NCI-H2227 (cell line): ENCODE data around the gene SMARCA2.

ENCODE experiments used
- DNase-seq: peaks from one replicate; lab custom pipeline; 2025; ENCODE audit not compliant: unreplicated experiment; lab: John Stamatoyannopoulos, UW

SMARCA2 gene

DNA sequence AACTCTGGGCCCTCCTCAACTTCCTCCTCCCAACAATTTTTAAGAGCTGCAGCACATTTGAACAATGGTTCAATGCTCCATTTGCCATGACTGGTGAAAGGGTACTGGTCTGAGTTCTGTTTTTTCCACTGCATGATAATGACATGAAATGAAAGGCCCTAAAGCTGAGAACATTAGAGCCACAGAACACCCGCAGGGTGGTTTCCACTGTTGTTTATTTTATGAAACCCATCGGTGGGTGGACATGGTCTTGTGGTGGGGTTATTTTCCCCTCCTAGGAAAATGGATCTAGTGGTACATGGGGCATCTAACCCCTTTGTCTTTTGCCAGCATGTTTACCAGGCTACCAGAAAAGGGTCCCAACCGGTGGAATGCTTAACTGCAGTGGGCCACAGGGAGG, 71.8 kb downstream of the SMARCA2 start:
- no peak for DNase-seq

DNA sequence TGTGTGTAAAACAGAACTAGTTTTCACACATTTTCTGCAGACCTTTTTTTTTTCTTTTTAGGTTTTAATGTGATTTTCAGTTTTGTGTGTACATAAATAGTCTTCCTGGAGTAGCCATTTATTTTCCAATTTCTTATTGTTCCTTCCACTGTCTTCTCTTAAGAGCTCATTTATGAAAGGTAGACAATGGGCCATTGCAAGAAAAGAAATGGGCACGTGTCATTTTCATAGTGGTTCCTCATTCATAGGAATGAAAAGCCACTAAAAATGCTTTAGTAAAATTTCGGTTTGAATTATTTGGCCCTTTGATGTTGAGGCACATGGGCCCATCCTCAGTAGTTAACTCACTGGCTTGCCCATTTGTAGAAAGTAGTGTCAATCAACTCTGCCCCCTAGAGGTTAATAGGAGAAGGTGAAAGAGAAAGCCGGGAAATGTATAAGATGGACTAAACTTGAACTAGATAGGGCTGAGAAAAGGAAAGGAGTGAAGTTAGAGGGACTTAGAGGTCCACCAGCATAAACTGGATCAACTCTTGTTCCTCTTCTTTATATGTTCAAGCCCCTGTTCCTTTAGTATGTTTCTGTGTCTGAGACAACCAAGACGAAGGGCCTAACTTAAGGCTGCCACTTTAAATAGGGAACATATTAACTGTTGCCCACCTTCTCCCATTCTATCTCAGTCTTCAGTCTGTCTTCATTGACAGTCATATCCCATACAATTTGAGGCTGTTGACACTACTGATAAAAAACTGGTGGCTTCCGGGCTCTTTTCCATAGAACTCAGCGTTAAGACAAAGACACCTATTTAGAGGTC, 72.6 kb downstream of the SMARCA2 start:
- peak; percentile 45 for DNase-seq

DNA sequence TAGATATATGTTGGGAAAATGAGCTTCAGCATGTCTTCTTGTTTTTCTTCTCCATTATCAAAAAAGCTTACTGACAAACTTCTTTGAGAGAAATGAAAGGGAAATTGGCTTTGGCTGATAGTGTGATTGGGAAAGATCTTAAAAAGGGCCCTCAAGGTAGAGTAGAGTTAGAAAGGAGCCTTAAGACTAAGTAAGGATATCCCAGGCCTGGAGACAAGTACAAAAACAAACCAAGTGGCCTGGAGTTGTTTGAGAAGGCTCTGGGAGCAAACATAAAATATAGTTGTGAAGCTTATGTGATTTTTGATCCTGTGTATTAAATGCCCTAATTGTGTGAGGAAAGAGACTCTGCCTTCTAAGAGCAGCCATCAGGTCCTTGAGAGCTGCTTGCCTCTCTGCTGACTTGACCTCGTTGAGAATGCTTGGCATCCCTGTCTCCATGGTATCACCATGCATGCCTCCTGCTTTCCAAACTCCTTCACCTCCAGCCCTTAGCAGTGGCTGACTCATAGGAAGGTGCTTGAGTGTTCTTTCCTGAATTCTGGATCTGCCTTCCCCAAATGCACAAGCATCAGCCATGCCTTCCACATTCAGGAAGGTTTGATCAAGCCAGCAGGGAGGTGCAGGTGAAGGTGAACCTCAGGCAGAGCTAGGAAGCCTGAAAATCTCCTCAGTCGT, 78.9 kb downstream of the SMARCA2 start:
- no peak for DNase-seq

DNA sequence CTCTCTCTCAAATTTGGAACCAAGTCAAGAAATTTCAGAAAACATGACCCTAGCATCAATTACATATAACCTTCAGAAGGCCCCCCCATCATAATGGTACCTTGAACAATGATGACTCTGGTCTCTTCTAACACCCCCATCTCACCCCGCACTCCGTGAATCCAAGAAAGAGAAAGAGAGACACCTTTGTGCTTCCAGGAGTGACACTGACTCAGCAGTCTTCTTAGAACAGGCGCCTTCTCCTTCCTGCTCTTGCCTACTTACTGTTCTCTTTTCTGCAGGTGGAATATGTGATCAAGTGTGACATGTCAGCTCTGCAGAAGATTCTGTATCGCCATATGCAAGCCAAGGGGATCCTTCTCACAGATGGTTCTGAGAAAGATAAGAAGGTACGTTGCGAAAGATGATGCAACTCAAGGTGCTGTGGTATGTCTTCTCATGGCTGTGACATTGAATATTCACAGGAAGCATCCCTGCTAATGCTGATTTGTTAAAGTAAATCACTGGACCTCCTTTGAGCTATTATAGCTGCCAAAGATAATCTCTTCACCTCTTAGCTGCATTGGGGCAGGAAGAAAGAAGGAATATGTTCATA, 81.3 kb downstream of the SMARCA2 start:
- DNase-seq: no peak

DNA sequence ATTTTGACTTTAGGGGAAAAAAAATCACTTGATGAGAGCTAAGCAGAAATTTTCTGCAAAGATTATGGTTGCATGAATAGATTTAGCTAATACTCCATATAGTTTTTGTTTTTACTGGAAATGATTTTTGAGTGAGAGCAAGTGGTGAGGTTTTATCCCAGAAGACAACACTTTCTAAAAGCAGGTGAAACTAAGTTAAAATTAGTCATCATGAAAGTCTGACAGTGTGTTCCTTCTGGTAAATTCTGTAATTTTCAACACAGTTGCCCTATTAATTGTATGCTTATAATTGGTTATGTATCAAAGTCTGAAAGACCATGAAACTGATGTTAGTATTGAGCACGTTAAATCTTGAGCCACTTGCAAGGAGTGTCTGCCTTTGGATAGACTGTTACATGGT, 91.5 kb downstream of the SMARCA2 start:
- DNase-seq: no peak

DNA sequence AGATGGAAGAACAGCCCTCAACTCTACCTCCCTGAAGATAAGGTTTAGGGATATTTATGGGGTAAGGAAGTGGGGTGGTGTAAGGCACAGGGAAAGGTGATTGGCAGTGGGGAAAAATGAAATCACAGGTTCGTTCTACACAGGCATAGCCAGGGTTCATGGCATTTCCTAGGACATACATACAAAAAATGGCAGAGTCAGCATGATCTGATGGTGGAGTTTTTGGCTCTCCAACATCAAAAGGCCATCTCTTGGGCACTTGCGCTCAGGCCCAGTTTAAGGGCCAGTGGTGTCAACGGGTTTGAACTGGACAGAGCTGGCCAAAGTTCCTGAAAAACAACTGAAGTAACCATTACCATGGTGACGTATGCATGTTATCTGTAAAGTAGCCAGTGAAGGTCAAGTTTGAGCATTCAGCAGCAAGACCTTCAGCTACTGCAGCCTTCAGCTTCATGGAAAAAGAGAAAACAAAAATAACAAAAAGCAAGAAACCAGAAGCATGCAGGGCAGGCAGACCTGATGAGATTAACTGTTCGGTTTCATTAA, 92.8 kb downstream of the SMARCA2 start:
- no peak for DNase-seq

DNA sequence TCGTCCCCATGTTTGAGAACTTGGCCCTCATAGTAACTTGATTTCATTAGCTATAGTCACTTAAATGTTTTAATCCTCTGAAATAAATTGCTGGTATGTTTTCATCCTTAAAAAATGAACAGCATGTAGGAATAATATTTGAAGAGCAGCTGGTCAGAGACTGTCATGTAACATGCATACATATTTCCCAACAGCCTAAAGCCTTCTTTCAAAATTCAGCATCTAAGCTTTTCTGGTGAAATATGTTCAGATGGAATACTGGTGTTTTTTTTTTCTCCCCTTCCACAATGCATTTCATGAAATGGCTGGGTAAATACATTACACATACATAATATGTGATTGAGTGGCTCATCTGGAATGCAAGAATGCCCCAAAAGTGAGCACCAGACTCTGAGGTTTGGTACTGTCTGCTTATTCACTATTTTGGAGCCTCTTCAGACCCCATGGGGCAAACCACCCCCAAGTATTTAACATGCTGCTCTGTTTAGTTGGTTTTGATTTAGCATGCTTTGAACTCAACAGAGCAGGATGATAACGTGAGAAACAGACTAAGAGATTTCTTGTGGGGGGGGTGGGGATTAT, 94.0 kb downstream of the SMARCA2 start:
- no peak for DNase-seq

DNA sequence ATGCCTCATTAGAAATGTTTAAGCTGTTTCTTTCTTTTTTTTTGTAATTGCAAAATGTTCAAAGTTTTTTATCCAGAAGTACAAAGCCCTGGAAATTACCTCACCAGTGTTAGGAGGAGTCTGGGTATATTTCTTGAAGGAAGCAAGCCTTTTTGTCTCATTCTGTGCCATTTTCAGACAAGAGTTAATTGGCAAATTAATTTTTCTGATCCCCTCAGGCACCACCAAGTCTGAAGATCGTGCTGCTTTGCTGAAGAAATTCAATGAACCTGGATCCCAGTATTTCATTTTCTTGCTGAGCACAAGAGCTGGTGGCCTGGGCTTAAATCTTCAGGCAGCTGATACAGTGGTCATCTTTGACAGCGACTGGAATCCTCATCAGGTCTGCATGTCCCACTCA, 94.9 kb downstream of the SMARCA2 start:
- DNase-seq: no peak

DNA sequence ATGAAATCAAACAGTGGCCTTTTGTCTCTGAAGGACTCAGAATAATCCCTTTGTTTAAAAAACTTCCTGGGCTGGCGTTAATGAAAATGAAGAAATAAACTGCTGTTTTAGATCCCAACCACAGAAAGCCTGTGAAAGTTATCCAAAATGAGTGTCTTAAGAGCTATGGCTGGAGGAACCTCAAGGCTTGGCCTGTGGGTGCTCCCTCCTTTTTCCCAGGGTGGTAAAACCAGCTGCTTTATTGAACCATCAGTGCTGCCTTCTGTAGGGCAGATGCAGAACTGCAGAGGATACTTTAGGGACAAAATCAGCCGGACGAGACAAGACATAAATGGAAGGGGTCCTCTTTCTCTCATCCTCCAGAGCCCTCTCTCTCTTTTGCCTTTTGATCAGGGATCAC, 100.9 kb downstream of the SMARCA2 start:
- no peak for DNase-seq

DNA sequence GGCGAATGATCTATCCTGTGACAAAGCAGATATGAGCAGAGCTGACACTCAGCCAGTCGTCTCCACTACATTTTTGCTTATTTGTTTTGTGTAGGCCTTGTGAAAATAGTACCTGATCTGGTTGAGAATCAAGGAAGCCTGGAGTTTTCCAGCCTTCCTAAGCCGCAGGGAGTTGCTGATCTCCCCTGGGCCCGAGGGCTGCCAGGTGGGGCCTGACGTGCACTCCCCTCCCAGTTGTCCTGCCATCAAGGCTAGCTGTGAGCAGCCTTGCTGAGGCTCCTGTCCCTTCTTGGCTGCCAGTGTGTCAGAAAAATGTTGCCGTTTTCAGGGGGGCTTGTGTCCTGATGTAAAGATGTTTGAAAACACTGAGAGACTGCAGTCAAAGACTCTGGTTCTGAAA, 102.4 kb downstream of the SMARCA2 start:
- no peak for DNase-seq

DNA sequence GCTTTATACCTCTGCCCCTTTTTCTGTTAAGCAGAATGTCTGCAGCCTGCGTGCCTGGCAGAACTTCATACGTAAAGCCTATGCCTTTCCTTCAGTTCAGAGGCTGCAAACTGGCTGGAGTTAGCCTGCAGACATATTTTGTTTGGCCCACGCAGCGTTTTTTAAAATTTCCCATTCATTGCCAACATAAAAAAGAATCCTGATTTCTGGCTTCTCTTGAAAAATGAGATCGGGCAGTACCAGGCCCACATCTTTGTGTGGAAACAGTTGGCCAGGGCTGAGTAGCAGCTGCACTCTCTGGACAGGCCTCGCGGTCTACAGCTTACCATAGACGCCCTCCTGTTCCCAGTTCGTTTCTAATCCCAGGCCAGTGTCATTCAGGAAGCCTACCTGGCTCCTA, 104.4 kb downstream of the SMARCA2 start:
- DNase-seq: no peak

DNA sequence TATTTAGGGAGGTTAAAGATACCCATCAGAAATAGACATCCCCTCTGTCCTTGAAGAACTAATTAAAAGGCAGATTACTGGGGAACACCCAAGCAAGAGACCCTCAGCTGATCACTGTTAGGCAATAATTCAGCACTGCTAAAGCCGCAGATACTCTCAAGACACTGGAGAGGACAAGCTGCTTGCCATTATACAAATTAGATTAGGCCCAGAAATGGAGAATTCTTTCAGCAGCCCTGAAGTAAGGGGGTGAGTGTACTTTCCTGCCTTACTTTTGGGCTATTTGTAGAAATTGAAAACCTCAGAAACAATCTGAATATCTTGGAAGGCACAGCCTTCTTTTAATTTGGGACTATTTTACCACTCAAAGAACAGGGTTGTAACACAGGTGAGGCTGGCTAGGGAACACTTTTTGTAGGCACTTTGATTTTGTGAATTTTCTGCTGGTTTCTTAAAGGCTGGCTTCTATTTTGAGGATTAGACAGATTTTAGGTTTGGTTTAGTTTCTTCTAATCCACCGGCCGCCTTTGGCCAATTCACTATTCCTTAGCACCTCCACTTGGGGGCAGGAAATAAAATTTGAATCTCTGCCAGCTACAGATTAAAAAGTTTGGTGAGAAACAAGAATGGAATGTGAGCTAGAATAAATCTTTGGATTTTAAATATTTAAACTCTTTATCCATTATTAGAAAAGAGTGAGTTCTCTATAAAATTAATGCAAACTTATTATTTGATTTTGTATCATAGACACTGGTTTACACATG, 106.0 kb downstream of the SMARCA2 start:
- no peak for DNase-seq

DNA sequence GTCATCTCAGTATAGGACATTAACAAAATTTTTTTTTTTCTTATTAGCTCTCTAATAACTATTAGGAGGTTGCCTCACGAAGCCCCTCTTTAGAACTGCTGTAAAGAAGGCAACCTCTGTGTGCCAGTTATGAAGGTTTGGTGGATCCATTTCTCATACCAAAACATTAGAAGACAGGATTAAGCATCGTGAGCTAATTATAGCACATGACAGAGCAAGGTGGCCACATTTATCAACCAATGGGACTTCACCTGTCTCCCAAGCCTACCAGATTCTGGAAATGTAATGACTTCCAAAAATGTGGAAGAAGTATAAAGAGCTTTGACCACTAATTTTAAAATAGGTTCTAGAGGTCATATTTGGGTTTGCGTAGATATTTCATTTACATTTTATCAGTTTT, 107.2 kb downstream of the SMARCA2 start:
- no peak for DNase-seq

DNA sequence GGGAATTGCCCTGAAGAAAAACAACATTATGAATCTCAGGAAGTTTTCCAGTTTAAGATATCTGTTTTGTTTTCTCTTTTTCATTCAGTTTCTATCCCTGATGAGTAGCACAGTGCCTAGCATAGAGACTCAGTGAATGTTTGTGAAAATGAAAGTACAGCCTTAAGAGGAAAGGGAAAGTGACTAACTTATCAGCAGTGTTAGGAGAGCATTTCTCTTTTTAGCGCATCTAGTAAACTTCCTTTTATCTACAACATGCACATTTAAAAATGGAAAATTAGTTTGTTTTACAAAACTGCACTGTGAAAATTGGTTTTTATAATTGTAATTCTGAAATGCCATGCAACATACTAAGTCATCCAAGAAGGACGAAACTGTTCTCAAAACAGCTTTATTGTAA, 110.8 kb downstream of the SMARCA2 start:
- DNase-seq: no peak

DNA sequence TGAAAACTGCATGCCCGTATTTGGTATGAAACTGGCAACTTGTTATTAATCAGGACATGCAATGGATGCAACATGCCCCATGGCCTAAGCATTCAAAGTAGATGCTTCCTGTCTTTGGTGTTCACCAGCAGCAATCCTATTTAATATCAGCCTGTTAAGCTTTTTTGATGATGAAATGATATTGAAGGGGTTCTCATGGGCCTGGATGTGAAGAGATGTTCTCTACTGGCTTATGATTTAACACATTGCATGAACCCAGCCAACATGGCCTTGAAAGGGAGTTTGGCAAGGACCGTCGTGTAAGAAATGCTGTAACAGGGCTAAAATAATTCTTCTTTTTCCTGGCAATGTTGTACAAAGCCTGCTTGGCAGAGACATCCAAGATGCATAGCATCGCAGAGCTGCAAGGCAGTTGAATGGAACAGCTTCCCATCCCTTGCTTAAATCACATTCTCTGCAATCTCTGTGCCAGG, 111.2 kb downstream of the SMARCA2 start:
- no peak for DNase-seq

DNA sequence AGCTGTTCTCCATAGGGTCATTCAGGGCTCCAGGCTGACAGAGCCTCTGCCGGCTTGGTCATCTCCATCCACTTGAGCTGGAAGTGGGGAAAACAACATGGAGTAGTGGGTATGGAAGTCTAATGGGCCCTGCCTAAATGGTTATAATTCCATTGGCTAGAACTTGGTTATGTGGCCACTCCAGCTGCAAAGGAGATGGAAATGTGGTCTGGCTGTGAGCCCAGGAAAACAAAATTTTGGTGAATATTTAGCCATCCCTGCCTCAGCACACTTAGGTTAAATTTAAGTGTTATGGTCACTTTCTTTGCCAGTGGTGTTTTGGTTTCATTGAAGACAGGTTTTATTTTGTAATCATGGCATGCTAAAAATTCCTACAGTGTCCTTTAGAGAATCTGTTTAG, 112.3 kb downstream of the SMARCA2 start:
- DNase-seq: no peak

DNA sequence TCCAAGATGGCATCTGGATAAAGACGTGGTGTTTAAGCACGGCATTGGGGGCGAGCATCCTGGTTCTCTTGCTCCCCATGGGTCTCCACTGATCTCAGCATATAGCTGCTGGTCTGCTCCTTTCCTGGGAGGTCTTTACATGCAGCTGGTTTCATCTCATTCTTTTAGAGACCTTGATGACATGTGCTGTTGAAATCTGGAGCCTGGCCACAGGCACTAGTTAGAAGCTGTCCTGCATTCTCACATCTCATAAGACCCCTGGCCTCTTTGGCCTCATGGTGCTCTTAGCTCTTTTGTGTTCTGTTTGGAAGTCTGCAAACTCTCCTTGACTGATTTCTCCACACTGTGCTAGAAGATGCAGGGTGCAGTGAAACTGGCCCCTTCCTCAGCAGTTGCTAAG, 113.0 kb downstream of the SMARCA2 start:
- DNase-seq: no peak

DNA sequence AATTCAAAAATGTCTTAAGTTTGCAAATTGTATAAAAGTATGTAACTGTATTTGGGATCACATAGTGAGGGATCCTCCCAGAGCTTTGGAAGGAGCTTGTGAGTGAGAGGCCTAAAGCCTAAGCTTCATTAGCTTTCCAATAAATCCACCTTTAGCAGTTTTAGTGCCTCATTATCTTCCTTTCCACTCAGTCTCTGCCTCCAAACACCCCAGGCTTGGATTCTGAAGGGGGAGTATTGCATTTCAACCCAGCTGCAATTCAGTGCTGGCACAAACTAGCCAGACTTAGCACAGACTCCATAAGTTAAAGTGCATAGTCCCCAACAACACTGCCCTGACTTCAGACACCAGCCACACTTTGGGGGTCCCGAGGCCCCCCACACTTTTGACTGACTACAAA, 113.5 kb downstream of the SMARCA2 start:
- no peak for DNase-seq

DNA sequence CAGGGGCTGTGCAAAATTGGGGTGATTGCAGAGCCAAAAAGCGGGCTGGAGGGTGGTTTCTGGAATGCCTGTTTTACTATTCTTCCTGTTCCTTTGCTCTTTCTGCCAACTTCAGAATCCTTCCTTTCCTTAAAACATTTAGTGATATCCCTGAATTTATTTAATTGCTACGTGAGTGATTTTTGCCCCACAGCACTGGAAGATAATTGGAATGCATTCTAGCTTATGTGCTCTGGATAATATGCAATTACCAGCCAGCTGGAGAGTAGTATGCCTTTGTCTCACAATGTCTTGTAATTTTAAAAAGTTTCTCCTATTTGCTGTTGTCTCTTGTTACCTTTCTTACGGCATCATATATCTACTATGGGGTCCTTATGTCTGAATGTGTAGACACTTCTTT, 115.8 kb downstream of the SMARCA2 start:
- DNase-seq: no peak

DNA sequence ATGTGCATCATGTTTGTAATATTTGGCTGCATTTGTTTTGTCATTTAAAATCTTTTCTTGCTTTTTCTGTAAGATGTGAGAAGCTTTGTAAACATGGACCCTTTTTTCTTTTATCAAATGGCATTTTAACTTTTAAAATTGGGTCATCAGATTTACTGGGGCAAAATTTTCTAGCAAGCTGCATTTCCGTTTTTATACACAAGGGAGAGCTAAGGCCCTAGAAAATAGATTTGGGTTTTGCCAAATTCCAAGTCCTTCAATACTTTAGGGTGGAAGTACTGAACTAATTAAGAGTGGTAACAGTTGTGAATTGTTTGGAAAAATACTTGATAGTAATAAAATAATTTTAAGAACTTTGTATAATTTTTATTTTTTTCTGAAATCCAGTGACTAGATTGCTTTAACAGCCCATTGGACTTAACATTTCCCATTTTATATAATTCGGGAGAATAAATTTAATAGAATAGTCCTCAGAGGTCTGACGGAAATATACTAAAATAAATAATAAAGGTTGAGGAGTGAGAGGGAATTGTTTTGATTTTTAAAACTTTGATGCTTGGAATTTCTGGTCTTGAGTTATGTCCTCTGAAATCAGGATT, 117.4 kb downstream of the SMARCA2 start:
- peak; percentile 22 for DNase-seq
